Urinary bladder (tissue), 4 donors: ENCODE results near the gene BIN1. TPM values are rescaled to one million over a fixed set of nuclear protein-coding genes. Genes with fewer than 3 reads are reported as not detected.

Source experiments
- DNase-seq: peaks from one replicate; pipeline ENCODE4 v3.0.0-alpha.2; 2015; ENCODE audit errors: extremely low spot score
- H3K27ac ChIP-seq: one replicate; pipeline ENCODE4 v1.5.1; 2013; ENCODE audit warnings: low read depth, mild to moderate bottlenecking, moderate library complexity
- H3K36me3 ChIP-seq: one replicate; pipeline ENCODE4 v1.6.1; 2013; ENCODE audit warnings: mild to moderate bottlenecking, moderate library complexity; ENCODE audit not compliant: insufficient read depth
- H3K4me1 ChIP-seq: one replicate; pipeline ENCODE4 v1.6.1; 2013; ENCODE audit warnings: mild to moderate bottlenecking, moderate library complexity; ENCODE audit not compliant: insufficient read depth
- H3K4me3 ChIP-seq: one replicate; pipeline ENCODE4 v1.5.1; 2013; ENCODE audit warnings: low read depth, low read length
- WGBS: extraction: QIAGEN DNeasy Blood & Tissue Kit; methylation state at CpG from one replicate; pipeline ENCODE4 v1.1.7; 2013; 5-methylcytosine and 5-hydroxymethylcytosine counted together
- polyA plus RNA-seq: library from polyadenylated mRNA; stranded (reverse); fragments of 200-250 nt; gene quantifications from one replicate; pipeline ENCODE4 v1.2.3, GENCODE V29; 2013
- total RNA-seq: library from RNA; depleted of rRNA; stranded (reverse); fragments of >200 nt; gene quantifications from one replicate; pipeline ENCODE4 v1.2.3, GENCODE V29; 2014
- donor health status: healthy with polysubstance abuse.
- donor health status: healthy.

Gene BIN1
- total and polyA plus RNA-seq, 2 donors = 72.9 to 149 TPM

- H3K27ac ChIP-seq = no peak overlapping the region
- no peaks in the 10 kb centered on the region for H3K4me1 ChIP-seq
Measured at GRCh38 chr2:127104166-127104660, 2.7 kb downstream of the BIN1 start.

GRCh38 chr2:127103243-127104165 is 3.5 kb downstream of the BIN1 start:
- H3K4me1 ChIP-seq = no peaks in the 10 kb centered on the region
- WGBS = 39% methylated on average over 24 of the region's 24 CpGs
- H3K4me3 ChIP-seq = no peak overlapping the region

More at GRCh38 chr2:127104166-127104660, 2.7 kb downstream of the BIN1 start:
- Histone ChIP-seq H3K36me3 (no peaks in the 10 kb centered on the region), H3K4me3 (no peak overlapping the region)
- 66% methylated on average over 8 of the region's 8 CpGs for WGBS
- DNase-seq = no peak

GRCh38 chr2:127102521-127103242 is 4.3 kb downstream of the BIN1 start:
- H3K27ac ChIP-seq = no peak overlapping the region
- no peaks in the 10 kb centered on the region for H3K4me1 ChIP-seq
- WGBS = 81% methylated on average over 5 of the region's 5 CpGs
- no peak for DNase-seq
- H3K36me3 ChIP-seq = no peaks in the 10 kb centered on the region
- H3K4me3 ChIP-seq = no peak overlapping the region

More at GRCh38 chr2:127103243-127104165, 3.5 kb downstream of the BIN1 start:
- H3K36me3 ChIP-seq = no peaks in the 10 kb centered on the region
- H3K27ac ChIP-seq = no peak overlapping the region
- DNase-seq = no peak

- Histone ChIP-seq H3K27ac (no peak overlapping the region), H3K36me3 (no peaks in the 10 kb centered on the region), H3K4me1 (no peaks in the 10 kb centered on the region), H3K4me3 (no peak overlapping the region)
- DNase-seq = no peak
- WGBS = 76% methylated on average over 10 of the region's 10 CpGs
Measured at GRCh38 chr2:127101756-127102477, 5.0 kb downstream of the BIN1 start.

GRCh38 chr2:127101048-127101611 is 5.8 kb downstream of the BIN1 start:
- Histone ChIP-seq H3K36me3 (no peaks in the 10 kb centered on the region), H3K4me3 (no peak overlapping the region), H3K27ac (no peak overlapping the region), H3K4me1 (no peaks in the 10 kb centered on the region)
- WGBS = 81% methylated on average over 6 of the region's 6 CpGs
- DNase-seq = no peak

- Histone ChIP-seq H3K4me1 (no peaks in the 10 kb centered on the region), H3K36me3 (no peaks in the 10 kb centered on the region), H3K4me3 (no peak overlapping the region), H3K27ac (no peak overlapping the region)
- DNase-seq = no peak
- WGBS = 59% methylated on average over 15 of the region's 15 CpGs
Measured at GRCh38 chr2:127100251-127101047, 6.5 kb downstream of the BIN1 start.

GRCh38 chr2:127098711-127099110 is 8.2 kb downstream of the BIN1 start:
- Histone ChIP-seq H3K27ac (no peak overlapping the region), H3K4me1 (no peaks in the 10 kb centered on the region), H3K36me3 (no peaks in the 10 kb centered on the region), H3K4me3 (no peak overlapping the region)
- WGBS = 59% methylated on average over 7 of the region's 7 CpGs
- DNase-seq = no peak

- Histone ChIP-seq H3K36me3 (no peaks in the 10 kb centered on the region), H3K4me3 (no peak overlapping the region), H3K4me1 (no peaks in the 10 kb centered on the region), H3K27ac (no peak overlapping the region)
- DNase-seq = no peak
- 70% methylated on average over 16 of the region's 16 CpGs for WGBS
Measured at GRCh38 chr2:127097841-127098651, 8.9 kb downstream of the BIN1 start.

GRCh38 chr2:127097471-127097765 is 9.5 kb downstream of the BIN1 start:
- Histone ChIP-seq H3K4me1 (no peaks in the 10 kb centered on the region), H3K4me3 (no peak overlapping the region), H3K27ac (no peak overlapping the region), H3K36me3 (no peaks in the 10 kb centered on the region)
- DNase-seq = no peak
- WGBS = 67% methylated on average over 3 of the region's 3 CpGs

- no peak for DNase-seq
- H3K27ac ChIP-seq = no peak overlapping the region
- no peaks in the 10 kb centered on the region for H3K4me1 ChIP-seq
- H3K36me3 ChIP-seq = no peaks in the 10 kb centered on the region
- H3K4me3 ChIP-seq = no peak overlapping the region
- 80% methylated on average over 15 of the region's 15 CpGs for WGBS
Measured at GRCh38 chr2:127096718-127097470, 10.1 kb downstream of the BIN1 start.

GRCh38 chr2:127096280-127096679 is 10.7 kb downstream of the BIN1 start:
- H3K27ac ChIP-seq = no peak overlapping the region
- WGBS = 84% methylated on average over 9 of the region's 9 CpGs

More at GRCh38 chr2:127096280-127096679, 10.7 kb downstream of the BIN1 start:
- no peak for DNase-seq
- no peaks in the 10 kb centered on the region for H3K4me1 ChIP-seq
- H3K4me3 ChIP-seq = no peak overlapping the region
- no peaks in the 10 kb centered on the region for H3K36me3 ChIP-seq
